Liver (tissue), 9 donors: ENCODE data around the gene DNAH2. TPM values are rescaled to one million over a fixed set of nuclear protein-coding genes. Genes with fewer than 3 reads are reported as not detected.

Experiments
- DNase-seq: peaks from one replicate; pipeline ENCODE4 v3.0.0-alpha.2; 2017; ENCODE audit warnings: low spot score
- H3K27ac ChIP-seq, 2 donors: one replicate each; pipeline ENCODE4 v1.7.0; 2013; ENCODE audit warnings: inconsistent platforms in 2 of 2, low read length in 2 of 2, control low read depth in 1 of 2, low read depth in 1 of 2, mild to moderate bottlenecking in 1 of 2
- H3K27me3 ChIP-seq, 4 donors: one replicate each; pipeline versions ENCODE4 v1.6.1 to v1.7.0; 2013; ENCODE audit warnings: low read length in 3 of 4, inconsistent platforms in 1 of 4, mild to moderate bottlenecking in 1 of 4, moderate library complexity in 1 of 4; ENCODE audit not compliant: control insufficient read depth in 4 of 4, insufficient read depth in 4 of 4
- H3K36me3 ChIP-seq, 4 donors: one replicate each; pipeline versions ENCODE4 v1.6.1 to v1.7.0; 2013; ENCODE audit warnings: low read length in 3 of 4, mild to moderate bottlenecking in 3 of 4, low read depth in 1 of 4, moderate library complexity in 1 of 4; ENCODE audit not compliant: control insufficient read depth in 4 of 4, insufficient read depth in 3 of 4
- H3K4me1 ChIP-seq, 4 donors: one replicate each; pipeline versions ENCODE4 v1.6.1 to v1.7.0; 2013; ENCODE audit warnings: low read length in 3 of 4, mild to moderate bottlenecking in 3 of 4, moderate library complexity in 1 of 4; ENCODE audit not compliant: control insufficient read depth in 4 of 4, insufficient read depth in 4 of 4
- H3K4me3 ChIP-seq, 3 donors: one replicate each; pipeline versions ENCODE4 v1.6.1 to v1.7.0; 2013; ENCODE audit warnings: low read length in 3 of 3, control low read depth in 1 of 3, low read depth in 1 of 3, mild to moderate bottlenecking in 1 of 3
- H3K9ac ChIP-seq, 2 donors: one replicate each; pipeline ENCODE4 v1.7.0; 2013; ENCODE audit warnings: low read length in 2 of 2, mild to moderate bottlenecking in 2 of 2, moderate library complexity in 2 of 2, control low read depth in 1 of 2, low read depth in 1 of 2
- H3K9me3 ChIP-seq, 4 donors: one replicate each; pipeline versions ENCODE4 v1.6.1 to v1.7.0; 2013; ENCODE audit warnings: low read length in 3 of 4; ENCODE audit not compliant: control insufficient read depth in 4 of 4
- ATF3 ChIP-seq: IDR thresholded peaks from 2 replicates; pipeline ENCODE4 v1.6.1; 2016; ENCODE audit warnings: antibody characterized with exemption
- EGR1 ChIP-seq, 2 donors: IDR thresholded peaks; 2 replicates each; pipeline ENCODE4 v1.6.1; 2016 to 2018; ENCODE audit warnings: antibody characterized with exemption in 2 of 2, low read depth in 2 of 2
- FOXA1 ChIP-seq: IDR thresholded peaks from 2 replicates; pipeline ENCODE4 v1.6.1; 2016; ENCODE audit warnings: antibody characterized with exemption
- FOXA2 ChIP-seq: IDR thresholded peaks from 2 replicates; pipeline ENCODE4 v1.6.1; 2016; ENCODE audit warnings: antibody characterized with exemption
- GABPA ChIP-seq, 2 donors: IDR thresholded peaks in 1 of 2; conservative IDR thresholded peaks in 1 of 2; 2 replicates each; pipeline ENCODE4 v1.6.1; 2016; ENCODE audit warnings: antibody characterized with exemption in 2 of 2, mild to moderate bottlenecking in 1 of 2, moderate library complexity in 1 of 2
- HNF4A ChIP-seq, 2 donors: conservative IDR thresholded peaks; 2 replicates each; pipeline ENCODE4 v1.6.1; 2016; ENCODE audit warnings: antibody characterized with exemption in 2 of 2, mild to moderate bottlenecking in 2 of 2
- HNF4G ChIP-seq: IDR thresholded peaks from 2 replicates; pipeline ENCODE4 v1.6.1; 2016; ENCODE audit warnings: antibody characterized with exemption
- JUND ChIP-seq, 2 donors: IDR thresholded peaks; 2 replicates each; pipeline ENCODE4 v1.6.1; 2016; ENCODE audit warnings: antibody characterized with exemption in 2 of 2
- MAX ChIP-seq: IDR thresholded peaks from 2 replicates; pipeline ENCODE4 v1.6.1; 2016; ENCODE audit warnings: antibody characterized with exemption
- NR2F2 ChIP-seq: IDR thresholded peaks from 2 replicates; pipeline ENCODE4 v1.6.1; 2016; ENCODE audit warnings: antibody characterized with exemption
- RAD21 ChIP-seq, 2 donors: IDR thresholded peaks; 2 replicates each; pipeline ENCODE4 v1.6.1; 2016; ENCODE audit warnings: antibody characterized with exemption in 2 of 2, mild to moderate bottlenecking in 2 of 2
- RXRA ChIP-seq, 2 donors: IDR thresholded peaks; 2 replicates each; pipeline ENCODE4 v1.6.1; 2017 to 2018; ENCODE audit warnings: antibody characterized with exemption in 2 of 2, mild to moderate bottlenecking in 1 of 2
- SP1 ChIP-seq: IDR thresholded peaks from 2 replicates; pipeline ENCODE4 v1.6.1; 2018; ENCODE audit warnings: antibody characterized with exemption, mild to moderate bottlenecking
- TAF1 ChIP-seq: conservative IDR thresholded peaks from 2 replicates; pipeline ENCODE4 v1.6.1; 2016; ENCODE audit warnings: antibody characterized with exemption, mild to moderate bottlenecking
- YY1 ChIP-seq: IDR thresholded peaks from 2 replicates; pipeline ENCODE4 v1.6.1; 2016; ENCODE audit warnings: antibody characterized with exemption, mild to moderate bottlenecking
- WGBS: extraction: QIAGEN DNeasy Blood & Tissue Kit; methylation state at CpG from one replicate; pipeline ENCODE4 v1.1.7; 2013; 5-methylcytosine and 5-hydroxymethylcytosine counted together
- polyA plus RNA-seq, 2 donors: library from polyadenylated mRNA; stranded (reverse) in 1 of 2; unstranded in 1 of 2; fragments of 200-250 nt in 1 of 2; fragments of >200 nt in 1 of 2; fragmentation: Nextera tagmentation in 1 of 2; extraction: Ambion mirVana in 1 of 2; gene quantifications; one replicate each; pipeline versions ENCODE4 v1.2.1 to v1.2.3, GENCODE V29; 2013 to 2015
- total RNA-seq, 2 donors: library from RNA; depleted of rRNA; stranded (reverse); fragments of >200 nt; gene quantifications; one replicate each; pipeline ENCODE4 v1.2.3, GENCODE V29; 2014
- TF ChIP-seq, protein P1 (sequence below): IDR thresholded peaks from 2 replicates; pipeline ENCODE4 v1.6.1; 2016; ENCODE audit warnings: antibody characterized with exemption
- TF ChIP-seq, protein P2 (sequence below): fragments of 150-350 bp; IDR thresholded peaks from 2 replicates; pipeline ENCODE4 v1.5.1; 2017; ENCODE audit warnings: improper control_type of control experiment, low read depth, low read length; ENCODE audit not compliant: missing input control
- TF ChIP-seq, protein P3 (sequence below): IDR thresholded peaks from 2 replicates; pipeline ENCODE4 v1.6.1; 2016; ENCODE audit warnings: antibody characterized with exemption, mild to moderate bottlenecking
- donor health status: healthy.
- donor health status: healthy.
- donor health status: healthy.
- donor health status: healthy.
- donor health status: healthy.

DNAH2 gene
- total and polyA plus RNA-seq, 4 donors: under 0.01 to 0.25 (median 0.05) TPM

GRCh38 chr17:7774055-7774521, 56.5 kb downstream of the DNAH2 start (continued):
- TF ChIP-seq, protein P1, sequence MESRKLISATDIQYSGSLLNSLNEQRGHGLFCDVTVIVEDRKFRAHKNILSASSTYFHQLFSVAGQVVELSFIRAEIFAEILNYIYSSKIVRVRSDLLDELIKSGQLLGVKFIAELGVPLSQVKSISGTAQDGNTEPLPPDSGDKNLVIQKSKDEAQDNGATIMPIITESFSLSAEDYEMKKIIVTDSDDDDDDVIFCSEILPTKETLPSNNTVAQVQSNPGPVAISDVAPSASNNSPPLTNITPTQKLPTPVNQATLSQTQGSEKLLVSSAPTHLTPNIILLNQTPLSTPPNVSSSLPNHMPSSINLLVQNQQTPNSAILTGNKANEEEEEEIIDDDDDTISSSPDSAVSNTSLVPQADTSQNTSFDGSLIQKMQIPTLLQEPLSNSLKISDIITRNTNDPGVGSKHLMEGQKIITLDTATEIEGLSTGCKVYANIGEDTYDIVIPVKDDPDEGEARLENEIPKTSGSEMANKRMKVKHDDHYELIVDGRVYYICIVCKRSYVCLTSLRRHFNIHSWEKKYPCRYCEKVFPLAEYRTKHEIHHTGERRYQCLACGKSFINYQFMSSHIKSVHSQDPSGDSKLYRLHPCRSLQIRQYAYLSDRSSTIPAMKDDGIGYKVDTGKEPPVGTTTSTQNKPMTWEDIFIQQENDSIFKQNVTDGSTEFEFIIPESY: no peak
- TF ChIP-seq JUND (IDR thresholded peaks at IDR 0.05): no peak
- TF ChIP-seq GABPA (IDR thresholded peaks at IDR 0.05 in 1 of 2, conservative IDR thresholded peaks at IDR 0.05 in 1 of 2): no peak

DNA sequence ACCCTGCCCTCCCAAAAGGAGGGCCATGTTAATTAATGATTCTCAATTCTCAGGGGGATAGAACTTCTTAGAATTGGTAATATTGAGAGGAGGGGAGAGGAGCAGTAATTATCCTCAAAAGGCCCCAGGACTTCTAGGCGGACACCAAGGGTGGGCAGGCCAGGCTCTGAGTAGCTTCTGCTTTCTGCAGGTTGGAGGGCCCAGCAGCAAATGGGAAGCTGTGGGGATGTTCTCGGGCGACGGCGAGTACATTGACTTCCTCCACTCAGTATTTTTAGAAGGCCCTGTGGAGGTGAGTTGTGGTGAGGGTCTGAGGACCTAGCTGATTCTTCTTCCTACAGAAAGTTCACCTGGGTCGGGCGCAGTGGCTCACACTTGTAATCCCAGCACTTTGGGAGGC, 57.5 kb downstream of the DNAH2 start:
- Histone ChIP-seq H3K9ac (no peak overlapping the region), H3K9me3 (no peaks in the 10 kb centered on the region), H3K36me3 (no peaks in the 10 kb centered on the region), H3K4me1 (no peaks in the 10 kb centered on the region), H3K27me3 (no peaks in the 10 kb centered on the region), H3K27ac (no peak overlapping the region), H3K4me3 (no peak overlapping the region)
- DNase-seq: no peak
- TF ChIP-seq, protein P1: no peak
- TF ChIP-seq YY1 (no peak), RAD21 (IDR thresholded peaks at IDR 0.05) (no peak), RXRA (IDR thresholded peaks at IDR 0.05) (no peak), NR2F2 (no peak), JUND (IDR thresholded peaks at IDR 0.05) (no peak), ATF3 (no peak), SP1 (no peak), HNF4A (conservative IDR thresholded peaks at IDR 0.05) (no peak), FOXA2 (no peak), TAF1 (no peak), GABPA (IDR thresholded peaks at IDR 0.05 in 1 of 2, conservative IDR thresholded peaks at IDR 0.05 in 1 of 2) (no peak), HNF4G (no peak), FOXA1 (no peak), EGR1 (IDR thresholded peaks at IDR 0.05; ENCODE audit: low read depth in 2 of 2) (no peak), MAX (no peak)
- TF ChIP-seq, protein P2, sequence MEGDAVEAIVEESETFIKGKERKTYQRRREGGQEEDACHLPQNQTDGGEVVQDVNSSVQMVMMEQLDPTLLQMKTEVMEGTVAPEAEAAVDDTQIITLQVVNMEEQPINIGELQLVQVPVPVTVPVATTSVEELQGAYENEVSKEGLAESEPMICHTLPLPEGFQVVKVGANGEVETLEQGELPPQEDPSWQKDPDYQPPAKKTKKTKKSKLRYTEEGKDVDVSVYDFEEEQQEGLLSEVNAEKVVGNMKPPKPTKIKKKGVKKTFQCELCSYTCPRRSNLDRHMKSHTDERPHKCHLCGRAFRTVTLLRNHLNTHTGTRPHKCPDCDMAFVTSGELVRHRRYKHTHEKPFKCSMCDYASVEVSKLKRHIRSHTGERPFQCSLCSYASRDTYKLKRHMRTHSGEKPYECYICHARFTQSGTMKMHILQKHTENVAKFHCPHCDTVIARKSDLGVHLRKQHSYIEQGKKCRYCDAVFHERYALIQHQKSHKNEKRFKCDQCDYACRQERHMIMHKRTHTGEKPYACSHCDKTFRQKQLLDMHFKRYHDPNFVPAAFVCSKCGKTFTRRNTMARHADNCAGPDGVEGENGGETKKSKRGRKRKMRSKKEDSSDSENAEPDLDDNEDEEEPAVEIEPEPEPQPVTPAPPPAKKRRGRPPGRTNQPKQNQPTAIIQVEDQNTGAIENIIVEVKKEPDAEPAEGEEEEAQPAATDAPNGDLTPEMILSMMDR: no peak
- TF ChIP-seq, protein P3, sequence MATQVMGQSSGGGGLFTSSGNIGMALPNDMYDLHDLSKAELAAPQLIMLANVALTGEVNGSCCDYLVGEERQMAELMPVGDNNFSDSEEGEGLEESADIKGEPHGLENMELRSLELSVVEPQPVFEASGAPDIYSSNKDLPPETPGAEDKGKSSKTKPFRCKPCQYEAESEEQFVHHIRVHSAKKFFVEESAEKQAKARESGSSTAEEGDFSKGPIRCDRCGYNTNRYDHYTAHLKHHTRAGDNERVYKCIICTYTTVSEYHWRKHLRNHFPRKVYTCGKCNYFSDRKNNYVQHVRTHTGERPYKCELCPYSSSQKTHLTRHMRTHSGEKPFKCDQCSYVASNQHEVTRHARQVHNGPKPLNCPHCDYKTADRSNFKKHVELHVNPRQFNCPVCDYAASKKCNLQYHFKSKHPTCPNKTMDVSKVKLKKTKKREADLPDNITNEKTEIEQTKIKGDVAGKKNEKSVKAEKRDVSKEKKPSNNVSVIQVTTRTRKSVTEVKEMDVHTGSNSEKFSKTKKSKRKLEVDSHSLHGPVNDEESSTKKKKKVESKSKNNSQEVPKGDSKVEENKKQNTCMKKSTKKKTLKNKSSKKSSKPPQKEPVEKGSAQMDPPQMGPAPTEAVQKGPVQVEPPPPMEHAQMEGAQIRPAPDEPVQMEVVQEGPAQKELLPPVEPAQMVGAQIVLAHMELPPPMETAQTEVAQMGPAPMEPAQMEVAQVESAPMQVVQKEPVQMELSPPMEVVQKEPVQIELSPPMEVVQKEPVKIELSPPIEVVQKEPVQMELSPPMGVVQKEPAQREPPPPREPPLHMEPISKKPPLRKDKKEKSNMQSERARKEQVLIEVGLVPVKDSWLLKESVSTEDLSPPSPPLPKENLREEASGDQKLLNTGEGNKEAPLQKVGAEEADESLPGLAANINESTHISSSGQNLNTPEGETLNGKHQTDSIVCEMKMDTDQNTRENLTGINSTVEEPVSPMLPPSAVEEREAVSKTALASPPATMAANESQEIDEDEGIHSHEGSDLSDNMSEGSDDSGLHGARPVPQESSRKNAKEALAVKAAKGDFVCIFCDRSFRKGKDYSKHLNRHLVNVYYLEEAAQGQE: no peak
- WGBS: 84% methylated on average over 7 of the region's 7 CpGs
